ENCODE measurements around the gene CD33. TPM values are rescaled to one million over a fixed set of nuclear protein-coding genes. Genes with fewer than 3 reads are reported as not detected.

Gene CD33
- total RNA-seq, 4 donors from 2014 or later, result 0.54 to 4.0 (median 1.8) TPM

GRCh38 chr19:51259348-51260245 is 34.7 kb downstream of the CD33 start:
- intact Hi-C loops (cut with DNase I), result no loop called here
- Histone ChIP-seq H3K4me3 (replicated peaks in 1 of 3) (no peak overlapping the region), H3K27ac (no peak overlapping the region), H3K4me1 (no peaks in the 10 kb centered on the region), H3K36me3 (no peaks in the 10 kb centered on the region), H3K27me3 (no peaks in the 10 kb centered on the region), H3K9me3 (no peaks in the 10 kb centered on the region)
- peak; percentile 18 to 26 for DNase-seq
- WGBS, 2 donors, result 34% methylated on average over 5 of the region's 5 CpGs
- TF ChIP-seq POLR2A (IDR thresholded peaks at IDR 0.05), result no peak
- TF ChIP-seq, protein P1, sequence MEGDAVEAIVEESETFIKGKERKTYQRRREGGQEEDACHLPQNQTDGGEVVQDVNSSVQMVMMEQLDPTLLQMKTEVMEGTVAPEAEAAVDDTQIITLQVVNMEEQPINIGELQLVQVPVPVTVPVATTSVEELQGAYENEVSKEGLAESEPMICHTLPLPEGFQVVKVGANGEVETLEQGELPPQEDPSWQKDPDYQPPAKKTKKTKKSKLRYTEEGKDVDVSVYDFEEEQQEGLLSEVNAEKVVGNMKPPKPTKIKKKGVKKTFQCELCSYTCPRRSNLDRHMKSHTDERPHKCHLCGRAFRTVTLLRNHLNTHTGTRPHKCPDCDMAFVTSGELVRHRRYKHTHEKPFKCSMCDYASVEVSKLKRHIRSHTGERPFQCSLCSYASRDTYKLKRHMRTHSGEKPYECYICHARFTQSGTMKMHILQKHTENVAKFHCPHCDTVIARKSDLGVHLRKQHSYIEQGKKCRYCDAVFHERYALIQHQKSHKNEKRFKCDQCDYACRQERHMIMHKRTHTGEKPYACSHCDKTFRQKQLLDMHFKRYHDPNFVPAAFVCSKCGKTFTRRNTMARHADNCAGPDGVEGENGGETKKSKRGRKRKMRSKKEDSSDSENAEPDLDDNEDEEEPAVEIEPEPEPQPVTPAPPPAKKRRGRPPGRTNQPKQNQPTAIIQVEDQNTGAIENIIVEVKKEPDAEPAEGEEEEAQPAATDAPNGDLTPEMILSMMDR (IDR thresholded peaks at IDR 0.05), result peak in 4 of 6 experiments; percentile 31 to 64 (median 44)

DNA sequence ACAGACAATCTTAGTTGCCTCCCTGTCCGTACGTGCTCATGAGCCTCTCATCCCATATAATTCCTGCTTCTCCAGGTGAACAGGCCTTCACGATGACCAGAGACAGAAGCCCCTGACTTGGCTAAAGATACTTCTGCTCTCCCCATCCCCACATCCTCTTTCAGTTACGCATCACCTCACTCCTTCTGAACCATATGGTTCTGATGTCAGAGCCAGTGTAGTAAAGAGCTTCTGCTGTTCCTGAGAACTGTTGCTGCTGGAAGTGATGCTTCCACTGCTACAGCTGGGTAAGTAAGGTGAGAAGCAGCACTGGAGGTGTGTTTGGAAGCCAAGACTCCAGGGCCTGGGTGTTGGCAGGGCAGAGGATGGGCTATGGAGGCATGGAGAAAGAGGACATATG is 38.9 kb downstream of the CD33 start:
- H3K4me3 ChIP-seq (replicated peaks in 1 of 3), result no peak overlapping the region
- no peaks in the 10 kb centered on the region for H3K36me3 ChIP-seq
- H3K27ac ChIP-seq, result no peak overlapping the region
- H3K27me3 ChIP-seq, result no peaks in the 10 kb centered on the region
- H3K4me1 ChIP-seq, result no peaks in the 10 kb centered on the region
- 74 to 90% methylated on average over 4 of the region's 4 CpGs for WGBS, 2 donors
- TF ChIP-seq, protein P1 (IDR thresholded peaks at IDR 0.05), result no peak
- no peak for TF ChIP-seq POLR2A (IDR thresholded peaks at IDR 0.05)
- H3K9me3 ChIP-seq, result no peaks in the 10 kb centered on the region
- DNase-seq, result no peak
- intact Hi-C loops (cut with DNase I), result no loop called here

DNA sequence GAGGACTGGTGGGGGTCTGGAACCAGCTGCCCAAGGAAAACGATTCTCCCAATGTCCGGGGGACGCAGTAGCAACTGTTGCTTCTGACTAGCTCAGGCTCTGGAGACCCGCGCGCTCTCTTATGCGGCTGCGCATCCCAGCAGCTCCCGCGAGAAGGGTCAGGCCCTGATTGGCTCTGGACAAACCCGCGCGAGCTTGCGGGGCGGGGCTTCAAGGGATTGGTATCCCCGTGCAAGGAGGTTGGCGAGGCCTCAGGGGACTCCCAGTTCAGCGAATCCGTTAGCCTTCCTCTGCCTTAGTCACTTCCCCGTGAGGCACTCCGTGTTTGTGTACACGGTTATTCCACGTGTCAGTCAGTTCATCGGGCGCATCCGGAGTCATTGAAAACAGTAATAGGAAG is 46.2 kb downstream of the CD33 start:
- H3K9me3 ChIP-seq, result no peaks in the 10 kb centered on the region
- DNase-seq, result no peak
- no peak for TF ChIP-seq POLR2A (IDR thresholded peaks at IDR 0.05)
- TF ChIP-seq, protein P1 (IDR thresholded peaks at IDR 0.05), result no peak
- H3K4me3 ChIP-seq (replicated peaks in 1 of 3), result no peak overlapping the region
- H3K27me3 ChIP-seq, result no peaks in the 10 kb centered on the region
- no peaks in the 10 kb centered on the region for H3K36me3 ChIP-seq
- 60 to 61% methylated on average over 16 to 26 of the region's 26 CpGs for WGBS, 2 donors
- no peak overlapping the region for H3K27ac ChIP-seq
- H3K4me1 ChIP-seq, result no peaks in the 10 kb centered on the region
- intact Hi-C loops (cut with DNase I), result no loop called here

DNA sequence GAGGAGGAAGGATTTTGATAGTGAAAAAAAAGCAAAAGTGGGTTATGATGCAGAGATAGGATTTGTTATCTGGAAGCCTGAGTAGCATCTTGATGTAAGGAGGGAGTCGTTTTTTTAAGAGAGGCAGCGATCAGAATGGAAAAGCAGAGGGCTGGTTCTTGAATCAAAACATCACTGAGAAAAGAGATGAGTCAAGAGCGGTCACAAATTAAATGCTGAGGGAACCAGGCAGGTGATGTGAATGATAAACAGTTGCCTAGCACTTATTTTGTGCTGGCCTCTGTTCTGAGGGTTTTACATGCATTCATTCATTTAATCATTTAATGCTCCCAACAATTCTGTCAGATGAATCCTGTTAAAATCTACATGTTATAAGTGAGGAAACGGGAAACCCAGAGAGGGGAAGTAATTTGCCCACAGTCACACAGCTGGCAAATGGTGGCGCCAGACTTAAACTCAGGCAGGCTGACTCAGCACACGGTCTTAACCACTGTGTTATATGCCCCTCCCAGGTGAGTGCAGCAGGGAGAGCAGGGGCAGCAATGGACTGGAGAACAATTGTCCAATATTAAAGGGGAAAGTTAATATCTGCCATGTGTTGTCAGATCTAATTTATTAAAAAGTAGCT is 47.4 kb downstream of the CD33 start:
- intact Hi-C loops (cut with DNase I), result no loop called here
- TF ChIP-seq, protein P1 (IDR thresholded peaks at IDR 0.05), result no peak
- no peak for TF ChIP-seq POLR2A (IDR thresholded peaks at IDR 0.05)
- no peaks in the 10 kb centered on the region for H3K36me3 ChIP-seq
- DNase-seq, result no peak
- no peak overlapping the region for H3K4me3 ChIP-seq (replicated peaks in 1 of 3)
- H3K9me3 ChIP-seq, result no peaks in the 10 kb centered on the region
- no peaks in the 10 kb centered on the region for H3K27me3 ChIP-seq
- H3K27ac ChIP-seq, result no peak overlapping the region
- H3K4me1 ChIP-seq, result no peaks in the 10 kb centered on the region
- WGBS, 2 donors, result 60 to 66% methylated on average over 6 of the region's 6 CpGs
